GM23338 (cell line): Measurements from ENCODE around the gene TMEM52. TPM values are rescaled to one million over a fixed set of nuclear protein-coding genes. Genes with fewer than 3 reads are reported as not detected.

Experiments used
- ATAC-seq: fragments of 200-7000 bp; cut with Tn5 transposase; 3 replicates; pipeline ENCODE4 v1.9.1; 2020
- DNase-seq: peaks from one replicate; pipeline ENCODE4 v3.0.0-alpha.2; 2015; ENCODE audit warnings: low spot score
- H2AFZ ChIP-seq: fragments of 200-600 bp; sonication (generic); 2 replicates; pipeline ENCODE4 v1.8.0; 2016; ENCODE audit warnings: antibody characterized with exemption, mild to moderate bottlenecking, moderate library complexity
- H3F3A ChIP-seq: fragments of 200-600 bp; sonication (generic); replicated peaks from 2 replicates; pipeline ENCODE4 v1.8.0; 2017; ENCODE audit warnings: antibody characterized with exemption, mixed run types, low read depth
- H3K27ac ChIP-seq: fragments of 200-600 bp; sonication (generic); 2 replicates; pipeline ENCODE4 v1.6.1; 2016; ENCODE audit warnings: low read depth
- H3K27me3 ChIP-seq: fragments of 200-600 bp; sonication (generic); 2 replicates; pipeline ENCODE4 v1.8.0; 2016; ENCODE audit warnings: mild to moderate bottlenecking, mixed run types, moderate library complexity; ENCODE audit not compliant: insufficient read depth
- H3K36me3 ChIP-seq: fragments of 200-600 bp; sonication (generic); 2 replicates; pipeline ENCODE4 v1.8.0; 2016; ENCODE audit warnings: mild to moderate bottlenecking; ENCODE audit not compliant: insufficient read depth
- H3K4me1 ChIP-seq: fragments of 200-600 bp; sonication (generic); 2 replicates; pipeline ENCODE4 v1.8.0; 2016; ENCODE audit warnings: mild to moderate bottlenecking, moderate library complexity; ENCODE audit not compliant: insufficient read depth
- H3K4me2 ChIP-seq: fragments of 200-600 bp; sonication (generic); 2 replicates; pipeline ENCODE4 v1.7.1; 2017; ENCODE audit warnings: mixed run types
- H3K4me3 ChIP-seq: fragments of 200-600 bp; sonication (generic); 2 replicates; pipeline ENCODE4 v1.6.1; 2016; ENCODE audit warnings: mixed run types
- H3K79me2 ChIP-seq: fragments of 200-600 bp; sonication (generic); replicated peaks from 2 replicates; pipeline ENCODE4 v1.8.0; 2017; ENCODE audit warnings: mild to moderate bottlenecking; ENCODE audit not compliant: insufficient read depth
- H3K9me2 ChIP-seq: fragments of 200-600 bp; sonication (generic); 2 replicates; pipeline ENCODE4 v1.8.0; 2017; ENCODE audit not compliant: insufficient read depth
- H4K20me1 ChIP-seq: fragments of 200-600 bp; sonication (generic); replicated peaks from 2 replicates; pipeline ENCODE4 v1.8.0; 2017; ENCODE audit warnings: mild to moderate bottlenecking; ENCODE audit not compliant: insufficient read depth
- H3K27ac Mint-ChIP-seq: 2 replicates; pipeline ENCODE4 v1.8.0; 2020; ENCODE audit warnings: inconsistent platforms, mild to moderate bottlenecking, moderate library complexity, mixed read lengths
- H3K27me3 Mint-ChIP-seq: 3 replicates; pipeline ENCODE4 v1.8.0; 2022; ENCODE audit warnings: low read depth, mild to moderate bottlenecking, moderate library complexity, mixed read lengths, inconsistent platforms; ENCODE audit not compliant: insufficient read depth, poor library complexity
- H3K36me3 Mint-ChIP-seq: 3 replicates; pipeline ENCODE4 v1.8.0; 2021; ENCODE audit warnings: low read depth, mild to moderate bottlenecking, inconsistent platforms, moderate library complexity, mixed read lengths
- H3K4me1 Mint-ChIP-seq: 3 replicates; pipeline ENCODE4 v1.8.0; 2020; ENCODE audit warnings: mild to moderate bottlenecking, inconsistent platforms, mixed read lengths
- H3K4me3 Mint-ChIP-seq: 3 replicates; pipeline ENCODE4 v1.8.0; 2021; ENCODE audit warnings: moderate library complexity, mild to moderate bottlenecking, inconsistent platforms, mixed read lengths
- H3K9me3 Mint-ChIP-seq: 3 replicates; pipeline ENCODE4 v1.8.0; 2020; ENCODE audit warnings: moderate library complexity, mild to moderate bottlenecking, inconsistent platforms, mixed read lengths
- CREB1 ChIP-seq: fragments of 250-450 bp; sonication (Bioruptor Pico); IDR thresholded peaks from 2 replicates; pipeline ENCODE4 v1.5.0; 2020; ENCODE audit warnings: low read depth, mild to moderate bottlenecking, moderate library complexity
- CTCF ChIP-seq, 2 experiments: fragments of 200-600 bp in 1 of 2; sonication (generic) in 1 of 2; conservative IDR thresholded peaks; 2 replicates each; pipeline versions ENCODE4 v1.5.1 to v1.6.1; 2016 to 2017; ENCODE audit warnings: antibody characterized with exemption in 2 of 2, low read depth in 2 of 2, mild to moderate bottlenecking in 2 of 2, moderate library complexity in 1 of 2
- EZH2 ChIP-seq: fragments of 200-600 bp; sonication (generic); IDR thresholded peaks from one replicate; pipeline ENCODE4 v1.8.0; 2017; ENCODE audit warnings: antibody characterized with exemption, mild to moderate bottlenecking, low read depth; ENCODE audit not compliant: unreplicated experiment
- EZH2phosphoT487 ChIP-seq: fragments of 200-600 bp; sonication (generic); IDR thresholded peaks from one replicate; pipeline ENCODE4 v1.8.1; 2018; ENCODE audit warnings: antibody characterized with exemption; ENCODE audit not compliant: unreplicated experiment
- JUNB ChIP-seq: IDR thresholded peaks from one replicate; pipeline ENCODE4 v1.6.1; 2016; ENCODE audit warnings: antibody characterized with exemption; ENCODE audit not compliant: unreplicated experiment
- NANOG ChIP-seq: IDR thresholded peaks from 2 replicates; pipeline ENCODE4 v1.6.1; 2016; ENCODE audit warnings: antibody characterized with exemption, borderline replicate concordance
- REST ChIP-seq: IDR thresholded peaks from one replicate; pipeline ENCODE4 v1.6.1; 2018; ENCODE audit warnings: antibody characterized with exemption; ENCODE audit not compliant: unreplicated experiment
- ZNF114 ChIP-seq: fragments of 250-450 bp; sonication (Bioruptor Pico); IDR thresholded peaks from 2 replicates; pipeline ENCODE4 v1.5.0; 2020; ENCODE audit warnings: mild to moderate bottlenecking, moderate library complexity
- ZNF462 ChIP-seq: fragments of 250-450 bp; sonication (Bioruptor Pico); IDR thresholded peaks from 2 replicates; pipeline ENCODE4 v1.5.0; 2020; ENCODE audit warnings: mild to moderate bottlenecking, moderate library complexity
- polyA plus RNA-seq: library from polyadenylated mRNA; unstranded; fragments of >200 nt; fragmentation: Nextera tagmentation; extraction: Ambion mirVana; gene quantifications from 2 replicates; pipeline ENCODE4 v1.2.1, GENCODE V29; 2016
- total RNA-seq: library from RNA; depleted of rRNA; stranded (reverse); fragments of >200 nt; shearing (Covaris generic); gene quantifications from 2 replicates; pipeline ENCODE4 v1.2.3, GENCODE V29; 2014

The TMEM52 gene
- total and polyA plus RNA-seq, 2 experiments from 2014 or later, result 19.5 to 25.0 TPM

GRCh38 chr1:1941211-1941841 lies 22.2 kb upstream of the TMEM52 start (continued):
- TF ChIP-seq REST, result no peak

- Histone ChIP-seq H3K4me1 (no peaks in the 10 kb centered on the region), H3K79me2 (no peaks in the 10 kb centered on the region), H4K20me1 (no peaks in the 10 kb centered on the region), H3K4me2 (no peak overlapping the region), H3F3A (0 out of 2 replicates have a peak, but pooled peaks cover 4% of the 10 kb centered on the region), H3K9me2 (no peaks in the 10 kb centered on the region), H3K27me3 (no peaks in the 10 kb centered on the region), H3K36me3 (no peaks in the 10 kb centered on the region), H2AFZ (no peak overlapping the region), H3K4me3 (no peak overlapping the region), H3K27ac (no peak overlapping the region)
- Mint-ChIP-seq H3K27me3 (peaks cover 15% of the 10 kb centered on the region), H3K36me3 (no peaks in the 10 kb centered on the region), H3K4me1 (peaks cover 4% of the 10 kb centered on the region; the same call in 2 of the 3 replicates), H3K9me3 (peaks cover 3% of the 10 kb centered on the region; the same call in 1 of the 3 replicates), H3K27ac (no peak overlapping the region), H3K4me3 (no peak overlapping the region)
- ATAC-seq, result no peak
- DNase-seq, result no peak
- TF ChIP-seq ZNF462 (CRISPR knock-in tag), result no peak
- TF ChIP-seq EZH2, result no peak
- no peak for TF ChIP-seq REST
- TF ChIP-seq NANOG, result no peak
- no peak for TF ChIP-seq EZH2phosphoT487
- TF ChIP-seq CTCF (conservative IDR thresholded peaks at IDR 0.05; ENCODE audit: low read depth in 2 of 2), result no peak
- TF ChIP-seq ZNF114 (CRISPR knock-in tag), result no peak
- TF ChIP-seq JUNB, result no peak
- no peak for TF ChIP-seq CREB1
Measured at GRCh38 chr1:1940123-1940425, 21.0 kb upstream of the TMEM52 start.
